Esophagus muscularis mucosa (tissue), 4 donors: ENCODE measurements around the gene ABCB4.

Source experiments
- EP300 ChIP-seq: sonication (generic); formaldehyde crosslinking; IDR thresholded peaks from one replicate; pipeline ENCODE4 v1.6.1; 2017; ENCODE audit warnings: antibody characterized with exemption
- POLR2AphosphoS5 ChIP-seq, 2 donors: sonication (generic); formaldehyde crosslinking; IDR thresholded peaks; one replicate each; pipeline ENCODE4 v1.6.1; 2017; ENCODE audit warnings: antibody characterized with exemption in 2 of 2
- TF ChIP-seq, protein P1 (sequence below), 3 experiments: fragments of 200-600 bp in 2 of 3; fragments of 450-650 bp in 1 of 3; sonication (generic) in 2 of 3; IDR thresholded peaks; one replicate each; pipeline ENCODE4 v1.5.1; 2017 to 2019; ENCODE audit warnings: antibody characterized with exemption in 3 of 3, mild to moderate bottlenecking in 2 of 3, moderate library complexity in 1 of 3

- TF ChIP-seq, protein P1, sequence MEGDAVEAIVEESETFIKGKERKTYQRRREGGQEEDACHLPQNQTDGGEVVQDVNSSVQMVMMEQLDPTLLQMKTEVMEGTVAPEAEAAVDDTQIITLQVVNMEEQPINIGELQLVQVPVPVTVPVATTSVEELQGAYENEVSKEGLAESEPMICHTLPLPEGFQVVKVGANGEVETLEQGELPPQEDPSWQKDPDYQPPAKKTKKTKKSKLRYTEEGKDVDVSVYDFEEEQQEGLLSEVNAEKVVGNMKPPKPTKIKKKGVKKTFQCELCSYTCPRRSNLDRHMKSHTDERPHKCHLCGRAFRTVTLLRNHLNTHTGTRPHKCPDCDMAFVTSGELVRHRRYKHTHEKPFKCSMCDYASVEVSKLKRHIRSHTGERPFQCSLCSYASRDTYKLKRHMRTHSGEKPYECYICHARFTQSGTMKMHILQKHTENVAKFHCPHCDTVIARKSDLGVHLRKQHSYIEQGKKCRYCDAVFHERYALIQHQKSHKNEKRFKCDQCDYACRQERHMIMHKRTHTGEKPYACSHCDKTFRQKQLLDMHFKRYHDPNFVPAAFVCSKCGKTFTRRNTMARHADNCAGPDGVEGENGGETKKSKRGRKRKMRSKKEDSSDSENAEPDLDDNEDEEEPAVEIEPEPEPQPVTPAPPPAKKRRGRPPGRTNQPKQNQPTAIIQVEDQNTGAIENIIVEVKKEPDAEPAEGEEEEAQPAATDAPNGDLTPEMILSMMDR (IDR thresholded peaks at IDR 0.05): no peak
- TF ChIP-seq POLR2AphosphoS5 (IDR thresholded peaks at IDR 0.05) (no peak), EP300 (no peak)
Observed at GRCh38 chr7:87497482-87497881, 22.0 kb upstream of the ABCB4 start.
